SW480 (cell line): ENCODE data around the gene ATP6AP2.
A peak's percentile ranks its signal among the peaks of the same experiment; 100 is the strongest.
"Not testable (repeated sequence)": the region's sequence is repeated elsewhere in the genome, so short reads cannot be mapped to it uniquely, and the experiment has no call there.

Experiments
- DNase-seq: peaks from one replicate; pipeline ENCODE4 v3.0.0-alpha.2; 2016; ENCODE audit warnings: low spot score

Gene ATP6AP2

DNA sequence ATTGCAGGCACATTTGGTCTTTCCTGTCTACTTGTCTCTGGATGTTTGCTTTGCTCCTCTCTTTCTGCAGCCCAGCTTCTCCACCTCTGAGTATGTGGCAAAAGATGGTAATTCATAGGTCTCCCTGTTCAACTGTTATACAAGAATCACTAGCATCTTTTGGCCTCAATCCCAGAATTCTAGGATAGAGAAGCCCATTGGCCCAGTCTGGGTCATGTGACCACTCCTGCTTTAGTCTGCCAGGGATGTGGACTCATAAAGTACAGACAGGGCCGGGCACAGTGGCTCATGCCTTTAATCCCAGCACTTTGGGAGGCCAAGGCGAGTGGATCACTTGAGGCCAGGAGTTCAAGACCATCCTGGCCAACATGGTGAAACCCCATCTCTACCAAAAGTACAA lies 5.4 kb upstream of the ATP6AP2 start:
- DNase-seq = not testable (repeated sequence)

DNA sequence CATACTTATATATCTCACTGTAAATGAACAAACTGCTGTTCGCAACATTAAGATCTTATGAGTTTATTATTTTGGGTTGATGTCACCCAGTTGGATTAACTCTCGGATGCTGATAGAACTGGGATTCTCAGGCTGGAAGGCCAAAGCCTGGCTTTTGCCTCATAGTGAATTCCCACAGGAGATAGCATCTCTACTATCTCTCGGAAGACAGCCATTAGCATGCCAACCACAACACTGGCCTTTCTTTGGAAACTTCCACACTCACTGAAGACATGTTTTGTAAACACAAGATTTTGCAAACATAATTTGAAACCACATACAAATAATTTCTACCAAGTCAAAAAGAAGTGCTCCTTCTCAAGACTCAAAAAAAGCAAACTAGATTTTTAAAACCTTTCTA lies 4.5 kb upstream of the ATP6AP2 start:
- no peak for DNase-seq

DNA sequence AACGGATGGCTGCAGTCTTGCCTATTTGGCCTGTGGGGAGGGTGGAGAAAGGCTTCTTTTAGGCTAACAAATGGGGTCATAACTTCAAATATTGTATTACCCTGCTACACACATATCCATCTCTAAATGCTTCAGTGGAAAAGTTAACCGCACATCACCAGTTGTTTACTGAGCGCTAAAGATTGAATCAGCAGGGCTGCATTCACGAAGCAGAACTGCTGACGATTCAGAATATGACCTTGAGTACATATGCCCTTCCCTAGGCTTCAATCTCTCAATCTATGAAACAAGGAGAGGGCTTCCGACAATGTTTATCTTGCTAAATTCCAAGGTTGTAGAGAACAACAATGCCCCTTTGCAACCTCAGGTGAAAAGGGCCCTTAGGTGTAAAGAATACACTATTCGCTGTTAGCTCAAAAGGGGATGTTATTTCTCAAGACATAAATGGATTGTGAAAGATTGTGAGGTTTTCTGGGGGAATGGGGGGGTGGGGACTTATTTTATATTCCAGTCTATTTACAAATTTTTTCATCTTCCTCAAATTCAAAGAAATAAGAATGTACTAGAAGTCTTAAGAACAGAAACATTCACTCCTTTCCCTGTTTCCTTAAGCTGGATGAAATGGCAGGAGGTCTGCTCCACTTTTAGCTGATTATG lies 2.6 kb upstream of the ATP6AP2 start:
- no peak for DNase-seq

DNA sequence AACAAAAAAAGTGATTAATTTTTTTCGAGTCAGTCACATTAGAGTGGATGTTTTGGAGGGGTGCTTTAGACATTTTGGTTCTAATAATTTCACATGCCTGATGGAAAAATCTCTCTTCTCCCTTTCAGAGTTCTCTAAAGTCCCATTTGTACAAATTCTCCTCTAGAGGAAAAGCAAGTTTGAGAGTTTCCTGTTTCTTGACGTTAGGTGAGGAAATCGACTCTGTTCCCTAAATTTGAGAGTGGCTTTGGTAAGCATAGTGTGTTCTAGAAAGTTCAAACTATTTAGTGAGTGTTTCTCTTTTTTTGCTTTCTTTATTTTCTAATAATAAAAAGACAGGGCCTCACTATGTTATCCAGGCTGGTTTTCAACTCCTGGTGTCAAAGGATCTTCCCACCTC lies 1.6 kb upstream of the ATP6AP2 start:
- no peak for DNase-seq

DNA sequence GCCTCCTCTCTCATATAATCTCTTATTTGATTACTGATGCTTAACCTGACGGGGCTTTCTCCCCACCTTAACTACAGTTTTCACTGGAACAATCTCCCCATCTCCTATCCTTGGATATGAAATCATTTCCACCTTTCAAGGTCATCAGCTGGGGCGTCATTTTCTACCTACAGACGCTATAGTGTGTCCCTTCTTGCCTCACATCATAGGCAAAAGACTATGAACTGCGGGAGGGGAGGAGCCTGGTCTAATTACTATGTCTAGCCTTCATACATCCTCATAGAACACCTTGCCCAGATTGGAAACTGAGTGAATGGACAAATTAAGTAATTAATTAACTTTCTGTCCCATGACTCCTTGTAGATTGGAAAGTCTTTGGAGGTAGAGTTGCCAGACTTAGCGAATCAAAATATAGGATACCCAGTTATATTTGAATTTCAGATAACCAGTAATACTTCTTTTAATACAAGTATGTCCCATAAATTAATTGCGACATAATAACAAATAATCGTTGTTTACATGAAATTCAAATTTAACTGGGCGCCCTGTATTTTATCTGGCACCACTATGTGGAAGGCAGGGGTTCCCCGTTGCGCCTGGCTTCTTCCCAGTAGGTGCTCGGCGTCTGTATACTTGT lies 752 bp upstream of the ATP6AP2 start:
- no peak for DNase-seq

DNA sequence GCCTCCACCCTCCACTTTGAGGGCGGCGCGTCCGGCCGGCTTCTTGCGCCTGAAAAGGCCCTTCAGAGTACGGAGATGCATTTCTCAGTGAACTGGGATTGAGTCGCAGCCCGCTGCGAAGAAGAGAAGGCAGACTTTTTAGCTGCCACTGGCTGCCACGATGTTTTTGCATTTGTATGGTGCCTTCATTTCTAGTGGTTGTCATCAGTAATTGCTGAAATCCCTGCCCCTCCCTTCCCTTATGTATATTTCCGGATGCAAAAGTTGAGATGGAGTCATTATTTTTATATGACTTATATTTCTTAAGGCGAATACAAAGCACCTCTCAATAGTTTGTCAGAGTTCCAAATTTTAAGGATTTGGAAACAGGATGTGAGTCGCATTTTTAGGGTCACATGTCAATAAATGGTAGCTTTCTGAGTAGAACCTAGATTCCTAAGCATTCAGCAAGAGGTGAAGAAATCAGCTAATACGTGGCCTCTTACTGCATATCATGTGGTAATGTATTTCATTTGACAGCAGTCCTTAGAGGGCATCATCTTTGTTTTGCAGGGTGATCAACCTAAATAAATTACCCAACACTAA lies 658 bp downstream of the ATP6AP2 start:
- DNase-seq = peak; percentile 6

DNA sequence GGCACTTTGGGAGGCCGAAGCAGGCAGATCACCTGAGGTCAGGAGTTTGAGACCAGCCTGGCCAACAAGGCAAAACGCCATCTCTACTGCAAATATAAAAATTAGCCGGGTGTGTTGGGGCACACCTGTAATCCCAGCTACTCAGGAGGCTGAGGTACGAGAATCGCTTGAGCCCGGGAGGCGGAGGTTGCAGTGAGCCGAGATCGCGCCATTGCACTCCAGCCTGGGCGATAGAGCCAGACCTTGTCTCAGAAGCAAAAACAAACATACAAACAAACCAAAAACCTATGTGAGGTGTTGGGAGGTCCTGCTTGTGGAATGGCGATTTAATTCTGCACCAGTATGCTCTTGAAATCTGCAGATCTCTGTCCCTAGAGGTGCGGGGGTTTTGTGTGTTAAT lies 1.4 kb downstream of the ATP6AP2 start:
- not testable (repeated sequence) for DNase-seq

DNA sequence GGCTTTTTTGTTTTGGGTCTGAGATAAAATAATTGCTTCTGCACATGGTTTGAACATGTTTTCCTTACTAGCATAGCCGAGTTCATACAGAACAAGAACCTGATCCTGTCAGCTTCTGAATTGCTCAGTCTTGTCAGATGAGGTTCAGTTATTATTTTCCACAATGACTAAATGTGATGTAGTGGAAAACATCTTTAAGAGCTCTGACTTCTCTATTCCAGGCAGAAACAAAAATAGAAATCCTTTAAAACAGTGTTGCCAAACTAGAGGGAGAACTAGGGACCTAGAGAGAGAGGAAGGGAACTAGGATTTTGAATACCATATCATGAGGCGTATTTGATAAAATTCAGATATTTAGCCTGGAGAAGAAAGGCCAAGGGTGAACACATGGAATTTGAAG lies 2.0 kb downstream of the ATP6AP2 start:
- DNase-seq = no peak

DNA sequence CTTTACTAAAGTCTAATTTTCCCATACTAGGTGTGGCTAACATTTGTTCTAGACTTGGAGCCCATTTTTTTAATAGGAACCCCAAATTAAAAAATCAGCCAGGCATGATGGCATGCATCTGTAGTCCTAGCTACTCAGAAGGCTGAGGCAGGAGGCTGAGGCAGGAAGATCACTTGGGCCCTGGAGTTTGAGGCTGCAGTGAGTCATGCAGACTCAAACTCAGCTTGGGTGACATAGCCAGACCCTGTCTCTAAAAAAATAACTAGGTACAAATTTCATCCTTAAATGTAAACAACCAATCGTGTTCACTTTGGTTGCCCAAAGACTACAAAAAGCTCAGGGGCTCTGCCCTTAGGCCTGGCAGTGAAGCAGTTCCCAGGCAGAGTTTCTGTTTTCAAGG lies 6.9 kb downstream of the ATP6AP2 start:
- not testable (repeated sequence) for DNase-seq

DNA sequence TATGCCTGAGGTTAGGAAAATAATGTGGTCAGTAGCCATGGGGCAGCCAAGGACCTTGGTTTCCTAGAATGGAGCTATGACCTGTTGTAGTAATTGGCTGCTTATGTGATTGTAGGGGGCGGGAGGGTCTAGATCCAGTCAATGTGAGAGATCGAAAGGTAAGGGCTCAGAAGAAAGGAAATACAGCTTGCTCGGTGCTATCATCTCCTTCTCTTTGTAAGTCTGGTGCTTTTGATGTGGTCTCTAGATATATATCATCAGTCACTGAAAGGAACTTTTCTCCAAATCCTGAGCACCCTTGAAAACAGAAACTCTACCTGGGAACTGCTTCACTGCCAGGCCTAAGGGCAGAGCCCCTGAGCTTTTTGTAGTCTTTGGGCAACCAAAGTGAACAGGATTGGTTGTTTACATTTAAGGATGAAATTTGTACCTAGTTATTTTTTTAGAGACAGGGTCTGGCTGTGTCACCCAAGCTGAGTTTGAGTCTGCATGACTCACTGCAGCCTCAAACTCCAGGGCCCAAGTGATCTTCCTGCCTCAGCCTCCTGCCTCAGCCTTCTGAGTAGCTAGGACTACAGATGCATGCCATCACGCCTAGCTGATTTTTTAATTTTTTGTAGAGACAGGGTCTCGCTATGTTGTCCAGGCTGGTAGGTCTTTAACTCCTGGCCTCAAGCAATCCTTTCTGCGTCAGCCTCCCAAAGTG lies 9.0 kb downstream of the ATP6AP2 start:
- DNase-seq = peak; percentile 21

DNA sequence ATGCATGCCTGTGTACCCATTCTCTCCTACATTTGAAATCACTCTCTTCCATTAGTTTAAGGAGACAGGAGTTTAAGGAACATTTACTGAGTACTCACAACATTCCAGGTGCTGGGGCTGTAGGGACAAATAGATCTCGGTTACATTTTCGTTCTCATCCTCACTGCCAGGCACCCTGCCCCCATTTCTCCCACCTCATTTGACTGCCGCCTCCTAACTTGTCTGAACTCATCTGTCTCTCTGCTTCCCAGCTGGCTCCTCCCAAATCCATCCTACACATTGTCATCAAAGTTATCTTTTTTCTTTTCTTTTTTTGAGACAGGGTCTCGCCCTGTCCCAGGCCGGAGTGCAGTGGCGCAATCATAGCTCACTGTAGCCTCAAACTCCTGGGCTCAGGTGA lies 22.7 kb downstream of the ATP6AP2 start:
- DNase-seq = no peak

DNA sequence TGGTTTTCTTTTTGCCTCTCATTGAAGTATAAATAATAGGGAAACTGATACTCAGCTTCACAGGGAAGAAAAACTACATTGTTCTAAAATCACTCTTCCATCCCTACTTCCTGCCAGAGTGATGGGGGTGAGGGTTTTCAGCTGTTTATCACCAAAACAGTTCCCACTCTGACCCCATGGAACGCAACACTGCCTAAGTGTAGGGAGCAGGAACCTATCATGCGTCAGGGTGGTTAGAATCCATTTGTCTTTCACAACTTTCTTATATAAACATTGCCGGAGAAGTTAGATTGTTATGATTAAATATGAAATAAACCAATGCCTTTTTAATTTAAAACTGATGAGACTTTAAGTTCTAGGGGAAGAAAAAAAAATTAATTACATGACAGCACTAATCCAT lies 26.6 kb downstream of the ATP6AP2 start:
- no peak for DNase-seq

DNA sequence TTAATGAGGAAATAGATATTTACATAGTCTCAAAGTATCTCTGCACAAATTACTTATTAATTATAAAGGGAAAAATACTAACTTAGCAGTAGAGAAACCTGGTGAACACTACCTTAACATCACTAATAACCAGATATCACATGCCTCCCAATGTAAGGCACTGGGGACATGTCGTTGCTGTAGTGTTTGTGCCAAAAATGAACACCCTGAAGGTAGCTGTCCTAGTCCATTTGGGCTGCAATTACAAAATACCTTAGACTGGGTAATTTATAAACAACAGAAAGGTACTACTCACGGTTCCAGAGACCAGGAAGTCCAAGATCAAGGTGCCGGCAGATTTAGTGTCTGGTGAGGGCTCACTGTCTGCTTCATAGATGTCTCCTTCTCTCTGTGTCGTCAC lies 31.7 kb downstream of the ATP6AP2 start:
- no peak for DNase-seq

DNA sequence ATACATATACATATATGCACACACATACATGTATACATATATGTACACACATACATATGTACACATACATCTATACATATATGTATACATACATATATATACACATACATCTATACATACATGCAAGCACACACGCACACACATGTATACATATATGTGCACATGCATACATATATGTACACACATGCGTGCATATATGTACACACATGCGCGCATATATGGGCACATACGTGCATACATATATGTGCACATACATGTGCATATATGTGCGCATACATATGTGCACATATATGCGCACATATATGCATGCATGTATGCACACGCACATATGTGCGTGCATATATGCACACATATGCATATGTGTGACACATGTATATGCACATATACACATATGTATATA lies 35.2 kb downstream of the ATP6AP2 start:
- no peak for DNase-seq

DNA sequence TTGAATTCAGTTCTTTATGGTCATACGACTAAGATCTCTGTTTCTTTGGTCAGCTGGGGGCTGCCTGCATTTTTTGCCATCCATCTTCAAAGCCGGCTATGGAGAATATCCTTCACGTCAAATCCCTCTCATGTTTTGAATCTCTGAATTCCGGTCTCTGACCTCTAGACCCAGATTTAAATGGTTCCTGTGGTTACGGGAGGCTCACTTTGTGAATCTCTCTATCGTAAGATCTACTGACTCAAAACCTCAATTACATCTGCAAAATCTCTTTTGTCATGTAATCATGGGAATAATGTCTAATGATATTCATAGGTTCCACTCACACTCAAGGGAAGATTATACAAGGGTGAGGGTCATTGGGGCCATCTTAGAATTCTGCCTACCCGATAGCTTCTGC lies 36.8 kb downstream of the ATP6AP2 start:
- DNase-seq = no peak

DNA sequence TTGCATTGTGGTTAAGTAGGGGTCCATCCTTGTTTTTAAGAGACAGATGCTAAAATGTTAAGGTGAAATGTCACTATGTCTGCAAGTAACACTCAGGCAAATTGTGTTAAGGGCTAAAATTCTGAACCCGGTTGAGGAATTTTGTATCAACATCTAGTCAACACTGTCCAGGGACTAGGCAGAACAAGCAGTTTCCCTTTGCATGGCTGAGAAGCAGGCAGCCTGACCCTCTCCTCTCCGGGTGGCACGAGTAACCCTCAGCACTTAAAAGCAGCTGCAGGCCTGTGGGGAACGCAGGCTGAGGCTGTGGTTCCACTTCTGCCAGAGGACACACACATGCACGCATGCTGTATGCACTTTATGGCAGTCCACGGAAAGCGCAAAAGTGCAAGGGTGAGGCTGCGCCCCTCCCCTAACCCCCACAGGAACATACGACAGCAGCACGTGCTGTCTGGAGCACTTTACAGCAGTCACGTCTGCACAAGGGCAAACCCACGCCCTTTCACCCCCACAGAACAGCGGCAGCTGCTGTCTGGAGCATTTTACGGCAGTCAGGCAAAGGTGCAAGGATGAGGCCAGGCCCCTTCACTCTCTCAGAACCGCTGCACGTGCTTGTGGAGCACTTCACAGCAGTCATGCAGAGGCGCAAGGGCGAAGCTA lies 41.8 kb downstream of the ATP6AP2 start:
- DNase-seq = no peak

DNA sequence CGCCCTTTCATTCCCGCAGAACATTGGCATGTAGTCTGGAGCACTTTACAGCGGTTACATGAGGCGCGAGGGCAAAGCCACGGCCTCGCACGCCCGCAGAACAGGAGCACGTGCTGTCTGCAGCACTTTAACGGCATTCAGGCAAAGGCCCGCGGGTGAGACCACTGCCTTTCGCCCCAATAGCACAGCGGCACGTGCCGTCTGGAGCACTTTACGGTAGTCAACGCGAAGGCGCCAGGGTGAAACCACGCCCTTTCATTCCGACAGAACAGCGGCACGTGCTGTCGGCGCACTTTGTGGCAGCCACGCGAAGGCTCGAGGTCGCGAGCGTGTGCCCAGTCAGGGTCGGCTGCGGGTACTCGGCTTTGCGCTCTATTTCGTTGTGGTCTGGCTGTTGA lies 42.4 kb downstream of the ATP6AP2 start, which contains the start of gene MPC1L:
MPC1L (plus strand) TSS at position 290 of the 398 bp plus-strand sequence. CDS start 138 bp downstream, outside the sequence.
- DNase-seq = no peak

DNA sequence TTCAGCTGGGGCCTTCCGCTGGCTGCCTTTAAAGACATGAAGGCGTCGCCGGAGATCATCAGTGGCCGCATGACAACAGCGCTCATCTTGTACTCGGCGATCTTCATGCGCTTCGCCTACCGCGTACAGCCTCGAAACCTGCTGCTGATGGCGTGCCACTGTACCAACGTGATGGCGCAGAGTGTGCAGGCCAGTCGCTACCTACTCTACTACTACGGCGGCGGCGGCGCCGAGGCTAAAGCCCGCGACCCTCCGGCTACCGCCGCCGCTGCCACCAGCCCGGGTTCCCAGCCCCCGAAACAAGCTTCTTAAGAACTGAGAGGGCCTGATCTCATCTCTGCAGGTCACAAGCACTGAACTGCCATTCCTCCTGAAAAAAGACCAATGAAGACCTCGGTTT lies 42.9 kb downstream of the ATP6AP2 start:
- no peak for DNase-seq

DNA sequence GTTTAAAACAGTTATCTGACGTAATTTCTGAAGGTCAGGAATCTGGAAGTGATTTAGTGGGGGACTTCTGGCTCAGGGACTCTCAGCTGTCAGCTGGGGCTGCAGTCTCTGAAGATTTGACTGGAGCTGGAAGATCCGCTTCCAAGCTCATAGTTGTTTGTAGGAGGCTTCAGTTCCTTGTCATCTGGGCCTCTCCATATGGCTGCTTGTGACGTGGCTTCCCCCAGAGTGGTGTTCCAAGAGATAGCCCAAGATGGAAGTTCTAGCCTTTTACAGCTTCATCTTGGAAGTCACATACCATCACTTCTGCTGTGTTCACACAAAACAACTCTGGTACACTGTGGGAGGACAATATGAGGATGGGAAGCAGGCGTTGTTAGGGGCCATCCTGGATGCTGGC lies 44.5 kb downstream of the ATP6AP2 start:
- DNase-seq = no peak

DNA sequence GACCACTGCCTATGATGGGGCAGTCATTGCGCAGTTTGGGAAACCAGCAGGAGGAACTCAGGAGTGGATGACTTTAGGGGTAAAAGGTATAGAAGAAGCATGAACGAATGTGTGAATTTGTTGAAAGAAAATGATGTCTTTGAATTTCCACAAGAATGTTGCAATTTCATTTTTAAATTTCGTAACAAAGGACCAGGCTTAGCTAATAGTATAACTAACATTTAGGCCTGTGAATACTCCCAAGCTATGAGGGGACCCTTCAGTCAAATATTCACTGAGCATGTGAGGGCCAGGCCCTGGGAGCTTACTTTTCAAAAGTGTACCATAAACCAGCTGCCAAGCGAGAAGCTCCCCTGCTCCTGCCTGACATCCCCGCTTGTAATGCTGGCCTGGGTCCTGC lies 47.7 kb downstream of the ATP6AP2 start:
- no peak for DNase-seq

DNA sequence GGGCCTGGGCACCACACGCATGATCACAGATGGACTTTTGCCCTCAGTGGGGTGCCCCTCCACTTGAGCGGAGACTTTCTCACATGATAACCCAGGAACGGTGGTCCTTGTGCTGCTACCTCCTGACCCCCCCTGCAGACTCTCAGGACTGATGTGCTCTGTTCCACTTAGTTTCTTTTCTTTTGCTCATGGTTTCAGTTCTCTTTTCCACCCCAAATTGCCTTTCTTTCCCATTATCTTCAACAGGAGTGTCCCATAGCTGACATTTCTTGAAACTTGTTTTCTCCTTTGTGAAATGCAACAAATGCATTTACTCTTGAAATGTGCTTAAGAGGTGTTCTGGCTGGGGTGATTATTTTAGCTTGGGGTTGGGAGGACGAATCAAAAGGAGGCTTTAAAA lies 51.4 kb downstream of the ATP6AP2 start:
- DNase-seq = no peak

DNA sequence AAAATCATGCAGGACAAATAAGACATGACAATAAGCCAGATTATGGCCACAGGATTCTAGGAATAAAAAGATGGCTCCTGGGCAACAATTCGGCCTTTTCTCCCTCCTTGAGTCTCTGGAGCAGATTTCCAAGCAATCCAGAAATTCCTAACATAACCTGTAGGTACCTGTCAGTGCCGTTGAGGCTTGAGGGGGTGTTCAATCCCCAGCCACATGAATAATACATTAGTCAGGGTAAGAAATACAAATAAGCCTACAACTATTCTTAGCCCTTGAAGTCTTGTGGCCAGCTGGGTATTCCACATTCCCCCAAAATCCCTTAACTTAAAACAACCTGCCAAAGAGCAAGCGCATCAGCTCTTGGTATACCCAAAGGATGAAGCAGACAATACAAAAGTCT lies 56.9 kb downstream of the ATP6AP2 start:
- no peak for DNase-seq

DNA sequence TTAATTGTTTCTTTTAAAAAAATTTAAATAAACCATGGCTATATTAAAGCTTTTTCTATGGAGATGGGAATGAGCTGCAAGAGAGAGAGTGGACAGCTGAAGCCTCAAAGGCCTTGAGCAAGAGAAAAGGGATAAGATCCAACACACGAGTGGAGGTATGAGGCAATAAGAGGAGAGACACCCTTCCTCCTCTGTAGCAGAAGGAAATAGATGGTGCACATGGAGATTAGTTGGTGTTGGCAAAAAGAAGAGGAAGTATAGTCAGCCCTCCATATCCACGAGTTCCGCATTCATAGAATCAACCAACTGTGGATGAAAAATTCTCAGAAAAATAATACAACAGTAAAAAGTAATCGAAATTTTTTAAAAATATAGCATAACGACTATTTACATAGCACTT lies 63.4 kb downstream of the ATP6AP2 start:
- no peak for DNase-seq
